Epidermal melanocyte (primary cell): ENCODE data around the gene SGCD.

ENCODE experiments used
- DNase-seq: peaks from one replicate; pipeline ENCODE4 v3.0.0; 2011; ENCODE audit warnings: low spot score; ENCODE audit not compliant: insufficient read length

SGCD gene

GRCh38 chr5:156505101-156505500 lies 178.1 kb downstream of the SGCD start:
- no peak for DNase-seq

GRCh38 chr5:156513123-156513815 lies 186.3 kb downstream of the SGCD start:
- no peak for DNase-seq

GRCh38 chr5:156515121-156515520 lies 188.2 kb downstream of the SGCD start:
- DNase-seq = no peak

GRCh38 chr5:156515803-156516360 lies 188.9 kb downstream of the SGCD start:
- DNase-seq = no peak

GRCh38 chr5:156522651-156523529 lies 195.9 kb downstream of the SGCD start:
- DNase-seq = no peak

GRCh38 chr5:156523607-156524006 lies 196.6 kb downstream of the SGCD start:
- no peak for DNase-seq

GRCh38 chr5:156526081-156526925 lies 199.3 kb downstream of the SGCD start:
- DNase-seq = no peak

- no peak for DNase-seq
Measured at GRCh38 chr5:156527611-156528010, 200.6 kb downstream of the SGCD start.

- DNase-seq = no peak
Measured at GRCh38 chr5:156528673-156529072, 201.7 kb downstream of the SGCD start.

- no peak for DNase-seq
Measured at GRCh38 chr5:156529892-156530291, 202.9 kb downstream of the SGCD start.

- DNase-seq = no peak
Measured at GRCh38 chr5:156531199-156531598, 204.2 kb downstream of the SGCD start.

- no peak for DNase-seq
Measured at GRCh38 chr5:156532921-156533320, 206.0 kb downstream of the SGCD start.

GRCh38 chr5:156534085-156534484 lies 207.1 kb downstream of the SGCD start:
- no peak for DNase-seq

GRCh38 chr5:156534906-156535485 lies 208.0 kb downstream of the SGCD start:
- DNase-seq = no peak

GRCh38 chr5:156540491-156540890 lies 213.5 kb downstream of the SGCD start:
- no peak for DNase-seq

- no peak for DNase-seq
Measured at GRCh38 chr5:156541582-156541981, 214.6 kb downstream of the SGCD start.

GRCh38 chr5:156543348-156544145 lies 216.6 kb downstream of the SGCD start:
- DNase-seq = no peak

GRCh38 chr5:156552855-156553358 lies 225.9 kb downstream of the SGCD start:
- DNase-seq = no peak

- peak; percentile 36 for DNase-seq
Measured at GRCh38 chr5:156556666-156557406, 229.9 kb downstream of the SGCD start.
